ENCODE results near the gene HOXA3.

HOXA3 gene

DNA sequence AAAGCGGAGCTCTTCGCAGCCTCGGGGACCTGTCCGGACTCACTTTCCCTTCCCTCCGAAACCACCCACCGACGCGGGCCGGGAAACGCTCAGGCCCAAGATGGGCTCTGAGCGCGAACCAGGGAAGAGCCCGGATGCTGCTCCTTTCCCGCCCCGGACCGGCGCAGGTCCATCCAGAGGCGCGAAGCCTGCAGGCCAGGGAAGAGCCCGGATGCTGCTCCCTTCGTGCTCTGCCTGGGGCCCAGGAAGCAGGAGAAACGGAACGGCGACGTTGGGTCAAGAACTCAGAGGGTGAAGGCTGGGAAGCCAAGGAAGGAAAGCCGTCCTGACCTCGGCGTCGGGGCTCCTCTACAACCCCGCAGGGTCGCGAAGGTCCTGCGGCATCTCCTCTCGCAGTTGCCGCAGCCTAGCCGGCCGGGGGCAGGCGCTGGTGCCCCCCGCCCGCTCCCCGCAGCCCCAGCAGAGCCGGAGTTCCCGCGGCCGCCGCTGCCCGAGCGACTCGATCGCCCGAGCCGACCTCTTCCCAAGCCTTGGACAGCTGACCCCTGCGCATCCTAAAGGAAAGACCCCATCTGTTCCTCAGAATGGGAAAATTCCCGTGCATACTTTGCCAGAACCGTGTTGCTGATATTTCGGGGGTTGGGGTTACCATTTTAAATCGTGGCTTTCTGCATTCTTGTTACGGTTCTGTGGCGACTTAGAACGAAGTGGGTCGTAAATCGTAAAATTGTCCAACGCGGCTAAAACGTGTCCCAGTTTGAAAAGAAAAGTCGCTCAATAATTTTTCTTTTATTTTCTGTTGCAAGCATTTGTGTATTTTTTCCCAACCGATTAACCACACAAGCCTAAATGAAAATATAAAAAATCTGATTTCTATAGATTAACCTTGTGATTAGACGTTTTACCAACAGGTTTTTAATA is 64.1 kb downstream of the HOXA3 start:
- DNase-seq (ENCODE audit: low read depth): no peak

- no peak for DNase-seq (ENCODE audit: low read depth)
These were observed 68.7 kb downstream of the HOXA3 start for GRCh38 chr7:27083646-27084045.

GRCh38 chr7:27082171-27082570 is 70.2 kb downstream of the HOXA3 start:
- no peak for DNase-seq (ENCODE audit: low read depth)

GRCh38 chr7:27080844-27081436 is 71.4 kb downstream of the HOXA3 start:
- no peak for DNase-seq (ENCODE audit: low read depth)

- DNase-seq (ENCODE audit: low read depth): no peak
These were observed 73.0 kb downstream of the HOXA3 start for GRCh38 chr7:27079234-27079975.

DNA sequence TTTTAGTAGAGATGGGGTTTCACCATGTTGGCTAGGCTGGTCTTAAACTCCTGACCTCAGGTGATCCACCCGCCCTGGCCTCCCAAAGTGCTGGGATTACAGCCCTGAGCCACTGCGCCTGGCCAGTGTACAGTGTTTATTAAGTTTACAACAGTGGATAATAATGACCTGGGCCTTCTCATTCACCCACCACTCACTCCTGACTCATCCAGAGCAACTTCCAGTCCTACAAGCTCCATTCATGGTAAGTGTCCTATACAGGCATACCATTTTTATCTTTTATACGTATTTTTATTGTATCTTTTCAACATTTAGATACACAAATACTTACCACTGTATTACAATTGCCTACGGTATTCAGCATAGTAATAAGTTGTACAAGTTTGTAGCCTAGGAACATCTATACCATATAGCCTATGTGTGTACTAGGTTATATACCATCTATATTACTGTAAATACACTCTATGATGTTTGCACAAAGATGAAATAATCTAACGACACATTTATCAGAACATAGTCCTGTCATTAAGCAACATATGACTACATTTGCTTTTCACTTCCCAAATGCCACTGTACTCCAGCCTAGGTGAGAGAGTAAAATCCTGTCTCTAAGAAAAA is 73.7 kb downstream of the HOXA3 start:
- no peak for DNase-seq (ENCODE audit: low read depth)

DNA sequence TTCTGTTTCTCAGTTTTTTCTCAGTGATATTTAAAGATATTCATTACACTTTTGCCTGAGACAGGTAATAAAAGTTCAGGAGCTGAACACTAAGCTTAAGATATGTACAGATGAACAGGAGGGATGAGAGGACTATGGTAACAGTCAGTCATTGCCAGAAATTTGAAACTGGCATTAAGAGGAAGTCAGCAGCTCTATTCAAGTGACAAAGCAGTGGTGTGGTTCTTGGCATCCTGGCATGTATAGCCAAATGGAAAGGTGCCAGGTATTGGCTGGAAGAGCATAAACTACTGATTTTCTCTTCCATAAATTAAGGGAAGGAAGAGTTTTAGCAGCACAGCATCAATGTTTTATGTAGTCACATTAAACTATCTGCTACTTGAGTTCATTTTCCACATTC is 79.3 kb downstream of the HOXA3 start:
- DNase-seq (ENCODE audit: low read depth): no peak

- no peak for DNase-seq (ENCODE audit: low read depth)
These were observed 80.6 kb downstream of the HOXA3 start for GRCh38 chr7:27071622-27072390.

GRCh38 chr7:27068259-27068658 is 84.1 kb downstream of the HOXA3 start:
- no peak for DNase-seq (ENCODE audit: low read depth)

- no peak for DNase-seq (ENCODE audit: low read depth)
These were observed 86.2 kb downstream of the HOXA3 start for GRCh38 chr7:27066148-27066547.

GRCh38 chr7:27065709-27066108 is 86.7 kb downstream of the HOXA3 start:
- no peak for DNase-seq (ENCODE audit: low read depth)

DNA sequence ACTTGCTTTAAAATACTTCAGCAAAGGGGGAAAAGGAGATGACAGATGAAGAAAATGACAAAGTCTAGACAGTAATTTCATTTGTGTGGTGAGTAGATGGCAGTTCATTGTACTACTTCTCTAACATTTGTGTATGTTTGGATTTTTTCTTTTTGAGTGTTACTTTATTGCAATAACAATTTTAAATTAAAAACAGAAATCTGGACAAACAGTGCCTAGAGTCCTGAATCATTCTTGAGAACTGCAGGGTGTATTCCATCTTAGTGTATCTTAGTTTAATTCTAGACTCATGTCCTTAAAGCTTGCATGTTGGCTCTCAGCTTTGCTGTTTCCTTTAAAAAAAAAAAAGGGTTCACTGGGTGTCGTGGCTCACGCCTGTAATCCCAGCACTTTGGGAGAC is 87.7 kb downstream of the HOXA3 start:
- no peak for DNase-seq (ENCODE audit: low read depth)

DNA sequence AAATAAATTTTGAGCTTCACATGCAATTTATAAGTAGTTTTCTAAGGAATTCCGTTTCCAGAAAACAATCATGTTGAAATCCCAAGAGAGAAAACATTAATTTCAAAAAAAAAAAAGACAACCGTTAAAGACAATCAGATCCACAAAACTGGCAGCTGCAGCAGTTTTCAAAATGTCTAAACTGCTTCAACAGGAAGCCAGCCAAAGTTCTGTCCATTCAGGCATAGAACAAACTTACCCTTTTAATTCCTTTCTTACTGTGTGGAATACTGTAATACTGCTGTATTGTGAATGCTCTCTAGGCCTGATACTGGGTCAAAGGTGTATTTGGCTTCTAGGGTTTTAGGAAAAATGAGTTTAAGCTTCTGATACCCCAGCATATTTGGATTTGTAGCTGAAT is 88.2 kb downstream of the HOXA3 start:
- no peak for DNase-seq (ENCODE audit: low read depth)

DNA sequence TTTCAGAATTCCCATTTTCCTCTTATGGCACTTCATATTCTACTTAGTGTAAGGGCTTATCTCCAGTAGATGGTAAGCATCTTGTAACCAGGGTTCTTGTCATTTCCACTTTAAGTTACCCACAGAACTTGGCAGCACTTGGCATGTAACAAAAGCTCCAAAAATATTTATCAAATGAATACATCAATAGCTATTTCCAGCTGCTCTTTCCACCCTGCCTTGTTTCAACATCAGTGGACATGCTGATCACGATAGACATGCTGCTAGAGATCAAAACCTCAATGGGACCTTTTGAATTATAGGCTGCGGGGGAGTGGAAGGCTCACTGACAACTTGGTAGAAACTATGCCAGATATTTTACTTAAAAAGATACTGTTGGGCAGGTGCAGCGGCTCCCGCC is 89.4 kb downstream of the HOXA3 start:
- no peak for DNase-seq (ENCODE audit: low read depth)
